HAP-1 (cell line): ENCODE results near the gene ECPAS.

Experiments
- DNase-seq, 2 experiments: peaks; one replicate each; pipeline ENCODE4 v3.0.0-alpha.2; 2016 to 2020; ENCODE audit warnings: low spot score in 2 of 2
- H3K27me3 ChIP-seq: fragments of 250-450 bp; sonication (Bioruptor Pico); 2 replicates; pipeline ENCODE4 v1.5.1; 2020; ENCODE audit warnings: low read depth, mild to moderate bottlenecking, moderate library complexity
- H3K36me3 ChIP-seq: fragments of 250-450 bp; sonication (Bioruptor Pico); replicated peaks from 2 replicates; pipeline ENCODE4 v1.5.1; 2020; ENCODE audit warnings: mild to moderate bottlenecking
- H3K4me1 ChIP-seq: fragments of 250-450 bp; sonication (Bioruptor Pico); 2 replicates; pipeline ENCODE4 v1.5.1; 2020; ENCODE audit warnings: mild to moderate bottlenecking
- H3K4me3 ChIP-seq: fragments of 250-450 bp; sonication (Bioruptor Pico); 2 replicates; pipeline ENCODE4 v1.5.1; 2020; ENCODE audit warnings: mild to moderate bottlenecking, moderate library complexity
- H3K9me3 ChIP-seq: fragments of 250-450 bp; sonication (Bioruptor Pico); 2 replicates; pipeline ENCODE4 v1.5.1; 2020; ENCODE audit warnings: mild to moderate bottlenecking, moderate library complexity
- in situ Hi-C: fragments of 300-500 bp; cut with MboI; formaldehyde crosslinking; loops from 3 replicates; pipeline ENCODE4 v1.14.3; 2020; ENCODE audit warnings: low sequenced_read_pairs, inconsistent platforms, mixed read lengths

The ECPAS gene

DNA sequence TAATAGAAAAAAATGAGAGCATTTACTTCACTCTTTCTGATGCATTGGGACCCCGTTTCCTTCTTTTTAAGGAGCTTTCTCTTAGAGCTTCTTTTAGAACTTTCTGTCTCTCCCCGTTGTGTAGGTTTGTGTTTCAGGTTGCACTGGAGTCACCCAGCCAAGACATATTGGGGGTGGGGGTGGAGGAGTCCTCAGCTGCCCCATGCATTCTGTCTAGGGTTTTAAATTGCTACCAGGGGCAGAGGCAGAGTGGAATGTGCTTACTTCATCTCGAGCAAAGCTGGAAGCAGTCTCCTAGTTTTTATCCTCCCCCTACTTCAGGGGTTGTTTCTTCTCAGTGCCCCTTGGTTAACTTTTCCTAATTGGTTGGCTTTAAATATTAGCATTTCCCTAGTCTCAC lies 163.6 kb downstream of the ECPAS start:
- in situ Hi-C loops, result no loop called here
- no peaks in the 10 kb centered on the region for H3K36me3 ChIP-seq
- no peaks in the 10 kb centered on the region for H3K4me1 ChIP-seq
- no peak overlapping the region for H3K4me3 ChIP-seq
- no peak for DNase-seq
- no peaks in the 10 kb centered on the region for H3K9me3 ChIP-seq
- no peaks in the 10 kb centered on the region for H3K27me3 ChIP-seq

DNA sequence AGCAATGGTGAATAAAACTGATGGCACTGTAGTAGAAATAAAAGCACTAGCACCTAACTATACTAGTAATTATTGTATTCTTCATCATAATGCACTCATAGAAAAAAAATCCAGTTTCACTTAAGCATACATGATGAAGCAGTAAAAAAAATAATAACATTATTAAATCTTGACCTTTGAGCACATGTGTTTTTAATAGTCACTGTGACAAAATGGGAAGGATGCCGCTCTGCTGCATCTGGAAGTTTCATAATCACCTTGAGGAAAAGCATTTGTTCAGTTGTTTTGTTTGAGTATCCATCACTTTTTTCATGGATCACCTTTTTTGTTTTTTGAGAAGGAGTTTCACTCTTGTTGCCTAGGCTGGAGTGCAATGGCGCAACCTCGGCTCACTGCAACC lies 167.4 kb downstream of the ECPAS start:
- H3K4me3 ChIP-seq, result no peak overlapping the region
- no peak for DNase-seq
- H3K27me3 ChIP-seq, result no peaks in the 10 kb centered on the region
- in situ Hi-C loops, result no loop called here
- no peaks in the 10 kb centered on the region for H3K4me1 ChIP-seq
- no peaks in the 10 kb centered on the region for H3K36me3 ChIP-seq
- no peaks in the 10 kb centered on the region for H3K9me3 ChIP-seq
